Activated CD4-positive, alpha-beta T cell treated with anti-CD3 and anti-CD28 coated beads for 48 hours (primary cell): ENCODE measurements around the gene ALOX15.
"Not testable (repeated sequence)": the region's sequence is repeated elsewhere in the genome, so short reads cannot be mapped to it uniquely, and the experiment has no call there.

ENCODE experiments used
- DNase-seq: peaks from one replicate; pipeline ENCODE4 v3.0.0-alpha.2; 2020

Gene ALOX15

GRCh38 chr17:4641297-4642195 is at the start of gene ALOX15:
Gene ALOX15, minus strand, starts transcription at chr17:4641678. Its CDS starts 27 bp downstream, at chr17:4641651.
- no peak for DNase-seq

GRCh38 chr17:4690745-4691144 is 49.3 kb upstream of the ALOX15 start:
- DNase-seq, result no peak

DNA sequence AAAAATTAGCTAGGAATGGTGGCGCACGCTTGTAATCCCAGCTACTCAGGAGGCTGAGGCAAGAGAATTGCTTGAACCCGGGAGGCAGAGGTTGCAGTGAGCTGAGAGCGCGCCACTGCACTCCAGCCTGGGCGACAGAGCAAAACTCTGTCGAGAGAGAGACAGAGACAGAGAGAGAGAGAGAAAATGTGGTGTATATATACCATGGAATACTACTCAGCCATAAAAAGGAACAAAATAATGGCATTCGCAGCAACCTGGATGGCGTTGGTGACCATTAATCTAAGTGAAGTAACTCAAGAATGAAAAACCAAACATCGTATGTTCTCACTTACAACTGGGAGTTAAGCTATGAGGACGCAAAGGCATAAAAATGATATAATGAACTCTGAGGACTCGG is 48.4 kb upstream of the ALOX15 start:
- not testable (repeated sequence) for DNase-seq

DNA sequence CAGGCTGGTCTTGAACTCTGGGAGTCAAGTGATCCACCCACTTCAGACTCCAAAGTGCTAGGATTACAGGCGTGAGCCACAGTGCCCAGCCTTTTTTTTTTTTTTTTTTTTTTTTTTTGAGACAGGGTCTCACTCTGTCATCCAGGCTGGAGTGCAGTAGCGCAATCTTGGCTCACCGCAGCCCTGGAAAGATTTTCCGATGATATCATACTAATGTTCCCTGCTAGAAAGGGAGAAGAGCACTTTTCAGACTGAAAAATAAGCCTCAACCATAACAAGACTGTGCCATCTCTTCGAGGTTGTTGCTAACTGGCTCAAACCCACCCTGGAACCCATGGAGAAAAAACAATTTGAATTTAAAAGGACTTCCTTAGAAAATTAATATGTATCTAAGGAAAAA is 42.3 kb upstream of the ALOX15 start:
- DNase-seq, result not testable (repeated sequence)

DNA sequence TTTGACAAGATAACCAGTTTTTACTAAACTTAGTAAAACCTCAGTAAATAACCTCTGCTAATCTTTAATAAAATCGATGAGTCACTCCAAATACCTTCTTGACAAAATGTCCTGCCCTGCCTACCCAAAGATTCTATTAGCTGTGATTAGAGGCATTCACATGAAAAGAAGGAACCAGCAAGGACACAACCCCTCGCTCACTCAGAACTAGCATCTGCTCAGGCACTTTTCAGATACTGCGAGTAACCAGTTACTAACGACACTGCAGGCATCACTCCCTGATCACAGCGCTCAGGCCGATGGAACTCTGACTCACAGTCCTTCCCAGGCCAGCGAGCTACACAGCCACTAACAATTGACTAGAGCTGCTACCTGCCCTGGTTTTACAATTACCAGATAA is 38.2 kb upstream of the ALOX15 start:
- DNase-seq, result no peak

GRCh38 chr17:4678448-4679026 is 37.1 kb upstream of the ALOX15 start:
- DNase-seq, result peak; percentile 67

DNA sequence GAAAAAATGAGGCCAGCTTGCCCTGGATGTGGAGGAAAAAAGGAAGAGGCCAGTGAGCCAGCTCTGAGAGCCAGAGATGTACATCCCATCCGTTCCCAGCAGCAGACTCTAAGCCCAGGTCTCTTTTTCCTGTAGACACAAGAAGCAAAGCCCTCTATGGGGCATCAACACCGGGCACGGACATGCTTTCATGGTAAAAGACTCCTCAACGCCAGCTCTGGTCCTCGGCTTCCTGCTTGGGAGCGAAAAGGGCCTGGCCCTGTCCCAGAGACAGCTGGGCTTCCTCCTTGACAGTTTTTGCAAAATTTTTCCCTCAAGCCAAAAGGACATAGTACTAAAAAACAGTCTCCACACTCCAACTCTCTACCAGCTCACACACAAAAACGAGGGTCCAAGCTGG is 35.3 kb upstream of the ALOX15 start:
- DNase-seq, result no peak

- DNase-seq, result no peak
These were observed 34.3 kb upstream of the ALOX15 start for GRCh38 chr17:4675791-4676190.

DNA sequence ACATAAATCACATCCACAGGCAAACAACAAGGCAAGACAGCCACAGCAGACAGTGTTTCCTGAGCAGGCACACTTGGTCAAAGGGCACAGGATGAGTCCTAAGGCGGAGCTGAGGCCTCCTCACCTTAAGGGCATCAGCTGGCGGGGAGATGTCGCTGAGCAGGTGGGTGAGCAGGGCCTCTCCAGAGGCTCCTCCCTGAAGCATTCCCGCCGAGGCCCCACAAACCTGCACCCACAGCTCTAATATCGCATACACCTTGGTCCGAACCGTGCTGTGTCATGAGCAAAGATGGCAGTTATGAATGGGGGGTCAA is 33.2 kb upstream of the ALOX15 start:
- no peak for DNase-seq

DNA sequence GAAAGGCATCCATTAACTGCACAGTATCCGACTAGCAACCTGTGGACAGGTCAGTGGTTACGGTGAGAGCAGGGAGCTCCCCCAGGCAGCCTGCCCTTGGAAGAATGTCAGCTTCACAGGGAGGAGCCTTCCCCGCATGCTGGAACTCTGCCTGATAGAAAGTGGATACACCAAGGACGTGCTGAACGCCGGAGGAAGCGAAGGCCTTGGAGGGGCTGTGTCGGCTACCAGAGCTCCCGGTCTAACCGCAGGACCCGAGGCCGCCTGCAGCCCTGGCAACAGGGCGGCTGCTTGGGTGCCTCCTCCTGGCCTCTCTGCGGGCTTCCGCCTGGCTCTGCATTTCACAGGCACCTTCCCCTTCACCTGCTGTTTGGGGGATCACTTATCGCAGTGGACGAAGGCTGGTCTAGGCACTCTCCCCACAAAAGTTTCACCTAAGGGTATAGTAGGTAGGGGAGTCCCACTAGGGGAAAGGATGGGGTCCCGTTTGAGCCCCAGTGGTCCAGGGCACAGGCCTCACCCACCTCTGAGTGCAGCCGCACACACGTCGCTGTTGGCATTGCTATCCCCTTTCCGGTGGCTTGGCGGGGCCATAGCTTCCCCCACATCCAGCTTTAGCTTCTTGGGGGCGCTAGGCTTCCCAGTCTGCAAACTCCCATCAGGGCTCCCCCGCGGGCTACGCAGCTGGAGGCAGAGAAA is 32.7 kb upstream of the ALOX15 start:
- DNase-seq, result no peak

DNA sequence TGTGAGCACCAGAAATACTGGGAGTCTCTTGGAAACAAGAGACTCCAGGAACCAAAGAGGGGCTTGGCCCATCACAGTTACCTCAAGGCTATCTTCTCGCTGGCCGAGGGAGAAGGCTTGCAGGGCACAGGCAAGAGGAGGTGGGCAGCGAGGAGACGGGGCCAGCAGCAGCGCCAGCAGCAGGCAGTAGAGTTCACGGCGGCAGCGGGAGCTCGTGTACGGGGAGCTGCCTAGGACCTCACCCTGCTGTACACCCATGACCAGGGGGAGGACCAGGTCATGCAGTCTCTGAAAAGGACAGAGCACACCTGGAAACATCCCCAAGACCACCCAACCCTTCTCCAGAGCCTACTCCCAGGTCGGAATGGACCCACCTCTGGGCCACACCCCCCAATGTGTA is 31.7 kb upstream of the ALOX15 start:
- no peak for DNase-seq

DNA sequence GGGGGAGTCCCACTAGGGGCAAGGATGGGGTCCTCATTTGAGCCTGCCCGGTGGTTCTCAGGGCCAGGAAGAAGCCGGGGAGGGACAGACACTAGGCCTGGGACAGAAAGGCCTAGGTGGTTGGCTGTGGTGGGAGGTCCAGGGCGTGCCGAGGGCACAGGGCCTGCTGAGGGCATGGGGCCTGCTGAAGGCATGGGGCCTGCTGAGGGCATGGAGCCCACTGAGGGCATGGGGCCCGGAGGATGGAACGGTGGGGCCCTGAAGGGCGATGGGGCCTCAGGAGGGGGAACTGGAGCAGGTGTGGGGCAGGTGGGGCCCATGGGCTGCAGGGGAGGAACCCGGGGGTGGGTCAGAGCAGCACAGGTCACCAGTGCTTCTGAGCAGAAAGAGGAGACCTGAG is 31.3 kb upstream of the ALOX15 start:
- DNase-seq, result no peak

DNA sequence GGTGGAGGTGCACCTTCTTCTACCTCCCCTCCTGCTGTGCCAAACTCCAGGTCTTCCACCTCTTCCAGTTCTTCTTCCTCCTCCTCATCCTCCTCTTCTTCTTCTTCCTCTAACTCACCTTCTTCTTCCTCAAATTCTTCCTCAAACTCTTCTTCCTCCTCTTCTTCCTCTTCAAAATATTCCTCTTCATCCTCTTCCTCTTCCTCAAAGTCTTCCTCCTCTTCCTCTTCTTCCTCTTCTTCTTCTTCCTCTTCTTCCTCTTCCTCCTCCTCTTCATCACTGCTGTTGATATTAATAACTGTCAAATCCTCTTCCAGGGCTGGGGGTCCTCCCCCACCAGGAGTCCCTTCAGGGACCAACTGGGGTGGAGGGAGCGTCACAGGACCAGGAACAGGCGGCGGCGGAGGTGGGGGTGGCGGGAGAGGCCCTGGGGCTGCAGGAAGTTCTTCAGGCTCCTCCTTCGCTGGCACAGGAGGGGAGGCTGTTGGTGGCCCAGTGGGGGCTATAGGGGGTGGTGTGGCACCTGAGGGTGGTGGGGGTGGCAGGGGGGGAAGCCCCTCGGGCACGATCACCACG is 30.7 kb upstream of the ALOX15 start:
- no peak for DNase-seq

- DNase-seq, result no peak
These were observed 25.7 kb upstream of the ALOX15 start for GRCh38 chr17:4667166-4667565.

DNA sequence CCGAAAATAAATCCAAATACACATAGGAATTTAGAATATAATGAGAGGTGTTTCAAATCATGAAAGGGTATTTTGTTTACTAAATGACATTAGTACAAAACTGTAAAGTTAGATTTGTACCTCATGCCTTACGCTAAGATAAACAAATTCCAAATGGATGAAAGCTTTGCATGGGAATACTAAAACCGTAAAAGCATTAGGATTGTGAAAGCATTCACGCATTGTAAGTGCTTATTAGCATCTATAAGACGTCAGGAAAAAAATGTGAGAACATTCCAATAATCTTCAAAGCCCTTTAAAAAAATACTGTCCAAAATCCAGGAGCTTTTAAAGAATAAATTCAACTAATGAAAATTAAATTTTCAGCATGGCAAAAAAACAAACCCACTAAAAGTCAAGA is 24.8 kb upstream of the ALOX15 start:
- DNase-seq, result no peak

GRCh38 chr17:4665027-4665426 is 23.5 kb upstream of the ALOX15 start:
- DNase-seq, result no peak

DNA sequence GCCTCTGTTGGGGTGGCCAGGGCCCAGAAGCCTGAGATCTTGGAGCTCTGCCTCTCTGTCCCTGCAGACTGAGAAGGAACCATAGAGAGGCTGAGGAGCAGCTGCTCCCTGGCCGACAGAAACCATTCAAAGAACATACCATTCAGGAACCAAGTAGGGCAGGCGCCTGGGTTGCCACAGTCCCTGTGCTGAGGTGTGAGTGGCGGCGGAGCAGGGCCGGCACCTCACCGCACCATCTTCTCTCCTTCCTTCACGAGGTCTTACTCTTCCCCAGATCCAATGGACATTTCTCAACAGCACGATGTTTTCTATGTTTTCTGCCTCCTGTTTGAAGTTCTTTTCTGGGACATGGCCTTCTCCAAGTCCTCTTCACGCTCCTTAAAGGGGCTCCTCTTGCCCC is 22.8 kb upstream of the ALOX15 start:
- DNase-seq, result no peak

- DNase-seq, result no peak
These were observed 22.2 kb upstream of the ALOX15 start for GRCh38 chr17:4663711-4664110.

GRCh38 chr17:4658478-4659305 is 17.2 kb upstream of the ALOX15 start:
- DNase-seq, result peak; percentile 86

DNA sequence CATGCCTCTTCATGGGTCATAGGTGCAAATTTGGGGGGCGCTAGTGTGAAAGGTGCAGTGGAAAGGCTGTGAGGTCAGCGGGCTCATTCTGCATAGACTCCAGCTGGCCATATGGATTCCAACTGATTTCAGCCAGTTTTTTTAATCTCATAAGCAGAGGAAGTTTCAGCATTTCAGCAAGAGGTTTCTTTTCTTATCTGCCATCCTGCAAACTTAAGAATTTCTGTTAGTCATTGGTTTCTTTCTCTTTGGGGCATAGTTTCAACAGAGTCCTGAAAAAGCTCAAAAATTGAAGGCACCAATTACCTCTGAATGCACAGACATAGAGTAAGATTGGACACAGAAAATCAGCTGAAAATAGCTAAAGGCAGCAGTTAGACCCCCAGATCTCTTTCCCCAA is 16.2 kb upstream of the ALOX15 start:
- DNase-seq, result no peak

DNA sequence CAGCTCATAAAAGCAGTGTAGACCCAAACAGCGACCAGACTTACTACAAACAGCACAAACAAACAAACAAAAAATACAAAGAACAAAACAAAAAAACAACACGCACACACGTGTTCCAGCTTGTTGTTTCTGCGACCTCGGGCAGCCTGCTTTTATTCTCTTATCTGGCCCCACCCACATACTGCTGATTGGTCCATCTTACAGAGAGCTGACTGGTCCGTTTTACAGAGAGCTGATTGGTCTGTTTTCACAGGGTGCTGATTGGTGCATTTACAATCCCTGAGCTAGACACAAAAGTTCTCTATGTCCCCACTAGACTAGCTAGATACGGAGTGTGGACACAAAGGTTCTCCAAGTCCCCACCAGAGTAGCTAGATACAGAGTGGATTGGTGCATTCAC is 14.5 kb upstream of the ALOX15 start:
- DNase-seq, result not testable (repeated sequence)

GRCh38 chr17:4652997-4653396 is 11.5 kb upstream of the ALOX15 start:
- DNase-seq, result no peak

DNA sequence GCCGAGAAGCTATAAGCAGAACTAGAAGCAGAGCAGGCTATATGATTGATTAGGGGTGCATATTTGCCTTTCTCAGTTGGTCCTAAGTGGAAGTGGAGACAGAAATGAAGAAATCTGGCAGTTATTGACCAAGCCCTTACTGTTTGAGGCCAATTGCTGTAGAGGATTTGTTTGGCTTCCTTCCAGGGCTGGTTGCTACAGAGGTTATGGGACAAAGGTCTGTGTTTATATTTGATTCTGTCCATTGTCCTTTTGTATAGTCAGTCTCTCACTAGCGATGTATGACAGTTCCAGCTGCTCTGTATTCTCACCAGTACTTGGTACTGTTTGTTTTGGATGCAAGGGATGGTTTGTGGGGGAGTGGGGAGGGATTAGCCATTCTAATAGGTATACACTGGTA is 7.3 kb upstream of the ALOX15 start:
- DNase-seq, result no peak
